ENCODE measurements around the gene RNF180. TPM values are rescaled to one million over a fixed set of nuclear protein-coding genes. Genes with fewer than 3 reads are reported as not detected.
"Not testable (repeated sequence)": the region's sequence is repeated elsewhere in the genome, so short reads cannot be mapped to it uniquely, and the experiment has no call there.

RNF180 gene
- total RNA-seq, 1 donor from 2014 or later, result 14.0 TPM

DNA sequence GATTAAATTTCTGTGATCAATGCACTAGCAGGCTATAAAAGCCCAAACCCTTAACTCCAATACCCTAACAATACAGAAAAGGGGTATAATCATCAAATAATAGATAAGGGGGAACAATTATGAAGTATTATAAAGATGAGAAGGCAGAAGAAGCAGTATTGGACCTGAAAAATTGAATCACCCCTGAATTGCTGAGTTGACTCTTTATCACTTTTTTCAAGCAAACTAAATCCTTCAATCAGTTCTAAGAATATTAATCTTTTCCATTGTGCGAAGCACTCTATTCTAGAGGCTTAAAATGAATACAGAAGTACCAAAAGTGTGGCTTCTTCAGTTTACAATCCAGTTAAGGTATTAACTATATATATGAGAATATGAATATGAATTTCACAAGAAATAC, 120.7 kb downstream of the RNF180 start:
- no peak overlapping the region for H3K27ac ChIP-seq
- TF ChIP-seq, protein P1, sequence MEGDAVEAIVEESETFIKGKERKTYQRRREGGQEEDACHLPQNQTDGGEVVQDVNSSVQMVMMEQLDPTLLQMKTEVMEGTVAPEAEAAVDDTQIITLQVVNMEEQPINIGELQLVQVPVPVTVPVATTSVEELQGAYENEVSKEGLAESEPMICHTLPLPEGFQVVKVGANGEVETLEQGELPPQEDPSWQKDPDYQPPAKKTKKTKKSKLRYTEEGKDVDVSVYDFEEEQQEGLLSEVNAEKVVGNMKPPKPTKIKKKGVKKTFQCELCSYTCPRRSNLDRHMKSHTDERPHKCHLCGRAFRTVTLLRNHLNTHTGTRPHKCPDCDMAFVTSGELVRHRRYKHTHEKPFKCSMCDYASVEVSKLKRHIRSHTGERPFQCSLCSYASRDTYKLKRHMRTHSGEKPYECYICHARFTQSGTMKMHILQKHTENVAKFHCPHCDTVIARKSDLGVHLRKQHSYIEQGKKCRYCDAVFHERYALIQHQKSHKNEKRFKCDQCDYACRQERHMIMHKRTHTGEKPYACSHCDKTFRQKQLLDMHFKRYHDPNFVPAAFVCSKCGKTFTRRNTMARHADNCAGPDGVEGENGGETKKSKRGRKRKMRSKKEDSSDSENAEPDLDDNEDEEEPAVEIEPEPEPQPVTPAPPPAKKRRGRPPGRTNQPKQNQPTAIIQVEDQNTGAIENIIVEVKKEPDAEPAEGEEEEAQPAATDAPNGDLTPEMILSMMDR (IDR thresholded peaks at IDR 0.05), result no peak
- H3K9me3 ChIP-seq, result no peaks in the 10 kb centered on the region
- no peaks in the 10 kb centered on the region for H3K4me1 ChIP-seq
- H3K4me3 ChIP-seq, result no peak overlapping the region
- H3K27me3 ChIP-seq, result no peaks in the 10 kb centered on the region
- no peaks in the 10 kb centered on the region for H3K36me3 ChIP-seq
- intact Hi-C loops (cut with DNase I), result no loop called here
- no peak for DNase-seq
- no peak for ATAC-seq

DNA sequence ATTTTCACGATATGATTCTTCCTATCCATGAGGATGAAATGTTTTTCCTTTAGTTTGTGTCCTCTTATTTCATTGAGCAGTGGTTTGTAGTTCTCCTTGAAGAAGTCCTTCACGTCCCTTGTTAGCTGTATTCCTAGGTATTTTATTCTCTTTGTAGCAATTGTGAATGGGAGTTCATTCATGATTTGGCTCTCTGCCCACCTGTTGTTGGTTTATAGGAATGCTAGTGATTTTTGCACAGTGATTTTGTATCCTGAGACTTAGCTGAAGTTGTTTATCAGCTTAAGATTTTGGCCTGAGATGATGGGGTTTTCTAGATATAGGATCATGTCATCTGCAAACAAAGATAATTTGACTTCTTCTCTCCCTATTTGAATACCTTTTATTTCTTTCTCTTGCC, 122.9 kb downstream of the RNF180 start:
- H3K9me3 ChIP-seq; H3K36me3 ChIP-seq; H3K4me1 ChIP-seq; H3K27ac ChIP-seq; DNase-seq; H3K27me3 ChIP-seq; ATAC-seq; intact Hi-C loops (cut with DNase I); H3K4me3 ChIP-seq: not testable (repeated sequence)

DNA sequence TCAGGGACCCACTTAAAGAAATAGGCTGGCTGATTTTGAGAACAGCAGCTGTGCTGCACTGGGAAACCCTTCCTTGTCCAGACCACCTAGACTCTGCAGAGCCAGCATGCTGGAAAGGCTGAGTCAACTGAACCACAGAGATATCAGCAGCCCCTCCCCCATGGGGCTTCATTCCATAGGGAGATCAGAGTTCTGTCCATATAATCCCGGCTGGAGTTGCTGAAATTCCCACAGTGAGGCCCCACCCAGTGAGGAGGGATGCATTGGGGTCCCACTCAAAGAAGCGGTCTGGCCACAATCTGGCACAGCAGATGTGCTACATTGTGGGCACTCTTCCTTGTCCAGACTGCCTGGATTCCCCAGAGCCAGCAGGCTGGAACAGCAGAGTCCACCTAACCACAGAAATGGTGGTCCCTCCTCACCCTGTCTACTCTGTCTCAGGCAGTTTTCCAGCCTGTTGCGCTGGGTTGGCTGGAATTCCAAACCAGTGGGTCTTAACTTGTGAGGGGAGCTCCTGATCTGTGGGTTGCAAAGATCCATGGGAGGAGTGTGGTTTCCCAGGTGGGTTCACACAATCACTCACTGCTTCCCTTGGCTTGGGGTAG, 127.1 kb downstream of the RNF180 start:
- intact Hi-C loops (cut with DNase I), result no loop called here
- ATAC-seq (no peak), DNase-seq (no peak)
- Histone ChIP-seq H3K36me3 (no peaks in the 10 kb centered on the region), H3K9me3 (no peaks in the 10 kb centered on the region), H3K4me3 (no peak overlapping the region), H3K27me3 (no peaks in the 10 kb centered on the region), H3K4me1 (no peaks in the 10 kb centered on the region), H3K27ac (no peak overlapping the region)
- TF ChIP-seq, protein P1 (IDR thresholded peaks at IDR 0.05), result no peak

DNA sequence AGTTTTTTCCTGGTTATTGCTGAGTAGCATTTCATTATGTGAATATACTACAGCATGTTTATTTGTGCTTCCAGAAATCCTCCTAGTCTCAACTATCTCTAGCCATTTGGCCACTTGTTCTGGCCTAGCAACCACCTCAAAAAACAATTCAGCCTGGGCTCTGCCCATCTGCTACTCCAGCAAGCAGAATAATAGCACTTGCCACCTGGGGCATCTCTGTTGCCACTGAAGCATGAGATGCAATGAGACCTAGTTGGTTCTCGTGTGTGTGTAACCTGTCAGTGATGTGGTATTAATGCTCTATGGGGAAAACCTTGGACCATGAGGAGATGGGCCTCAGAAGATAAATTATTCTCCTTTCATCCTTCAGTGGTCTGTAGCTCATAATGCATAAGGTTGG, 129.5 kb downstream of the RNF180 start:
- no peaks in the 10 kb centered on the region for H3K9me3 ChIP-seq
- no peak overlapping the region for H3K4me3 ChIP-seq
- TF ChIP-seq, protein P1 (IDR thresholded peaks at IDR 0.05), result no peak
- H3K4me1 ChIP-seq, result no peaks in the 10 kb centered on the region
- H3K27me3 ChIP-seq, result no peaks in the 10 kb centered on the region
- no peaks in the 10 kb centered on the region for H3K36me3 ChIP-seq
- H3K27ac ChIP-seq, result no peak overlapping the region
- intact Hi-C loops (cut with DNase I), result no loop called here
- DNase-seq (no peak), ATAC-seq (no peak)

DNA sequence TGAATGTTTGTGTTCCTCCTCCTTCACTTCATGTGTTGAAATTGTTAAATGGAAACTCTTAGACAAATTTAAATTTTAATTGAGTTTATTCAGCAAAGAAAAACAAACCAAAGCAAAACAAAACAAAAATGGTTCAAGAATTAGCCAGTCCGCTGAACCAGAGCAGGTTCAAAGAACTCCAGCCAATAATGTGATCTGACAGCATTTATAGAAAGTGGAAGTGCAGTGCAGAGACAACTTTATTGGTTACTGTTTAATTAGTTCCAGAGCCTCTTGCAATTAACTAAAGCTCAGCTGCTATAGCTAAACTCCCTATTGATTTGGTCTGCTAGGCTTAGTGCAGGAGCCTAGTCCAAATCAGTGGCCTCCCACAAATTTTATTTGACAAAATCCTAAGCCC, 132.9 kb downstream of the RNF180 start:
- no peaks in the 10 kb centered on the region for H3K9me3 ChIP-seq
- intact Hi-C loops (cut with DNase I), result no loop called here
- H3K4me1 ChIP-seq, result no peaks in the 10 kb centered on the region
- no peak for DNase-seq
- no peaks in the 10 kb centered on the region for H3K27me3 ChIP-seq
- no peak for ATAC-seq
- H3K36me3 ChIP-seq, result no peaks in the 10 kb centered on the region
- TF ChIP-seq, protein P1 (IDR thresholded peaks at IDR 0.05), result no peak
- H3K27ac ChIP-seq, result no peak overlapping the region
- H3K4me3 ChIP-seq, result no peak overlapping the region

DNA sequence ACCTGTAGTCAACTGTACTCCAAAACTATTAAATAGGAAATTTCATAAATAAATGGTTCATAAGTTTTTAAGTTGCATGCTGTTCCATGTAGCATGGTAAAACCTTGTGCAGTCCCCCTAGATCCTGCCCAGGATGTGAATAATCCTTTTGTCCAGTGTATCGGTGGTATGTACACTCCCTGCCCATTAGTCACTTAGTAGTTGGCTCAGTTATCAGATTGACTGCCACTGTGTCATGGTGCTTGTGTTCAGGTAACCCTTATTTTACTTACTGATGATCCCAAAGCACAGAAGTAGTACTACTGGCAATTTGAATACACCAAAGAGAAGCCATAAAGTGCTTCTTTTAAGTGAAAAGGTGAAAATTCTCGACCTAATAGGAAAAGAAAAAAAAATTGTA, 134.2 kb downstream of the RNF180 start:
- intact Hi-C loops (cut with DNase I), result no loop called here
- Histone ChIP-seq H3K4me1 (no peaks in the 10 kb centered on the region), H3K27ac (no peak overlapping the region), H3K36me3 (no peaks in the 10 kb centered on the region), H3K27me3 (no peaks in the 10 kb centered on the region), H3K4me3 (no peak overlapping the region), H3K9me3 (no peaks in the 10 kb centered on the region)
- DNase-seq (no peak), ATAC-seq (no peak)
- TF ChIP-seq, protein P1 (IDR thresholded peaks at IDR 0.05), result no peak
